Subcutaneous adipose tissue (tissue), 4 donors: ENCODE measurements around the gene NFKB1. TPM values are rescaled to one million over a fixed set of nuclear protein-coding genes. Genes with fewer than 3 reads are reported as not detected.

Experiments
- CTCF ChIP-seq: fragments of 450-650 bp; IDR thresholded peaks from one replicate; pipeline ENCODE4 v1.5.1; 2016; ENCODE audit warnings: low read depth, mild to moderate bottlenecking, control low read depth, antibody characterized with exemption, moderate library complexity
- total RNA-seq, 4 donors: library from RNA; depleted of rRNA; stranded (reverse); fragments of >200 nt; gene quantifications; one replicate each; pipeline ENCODE4 v1.1.0, GENCODE V29; 2016

NFKB1 gene
- total RNA-seq, 4 donors from 2014 or later, result 30.4 to 35.4 (median 32.6) TPM

- TF ChIP-seq CTCF, result no peak
Observed at GRCh38 chr4:102466298-102466697, 34.9 kb upstream of the NFKB1 start.

GRCh38 chr4:102469806-102470205 is 31.4 kb upstream of the NFKB1 start:
- no peak for TF ChIP-seq CTCF

GRCh38 chr4:102472441-102473013 is 28.6 kb upstream of the NFKB1 start:
- no peak for TF ChIP-seq CTCF

GRCh38 chr4:102473476-102473875 is 27.7 kb upstream of the NFKB1 start:
- TF ChIP-seq CTCF, result no peak

GRCh38 chr4:102474736-102475504 is 26.2 kb upstream of the NFKB1 start:
- TF ChIP-seq CTCF, result no peak

- no peak for TF ChIP-seq CTCF
Observed at GRCh38 chr4:102477657-102478056, 23.5 kb upstream of the NFKB1 start.

GRCh38 chr4:102478186-102478585 is 23.0 kb upstream of the NFKB1 start:
- TF ChIP-seq CTCF, result no peak
